GM18502 (cell line): ENCODE results near the gene C10orf71.

ENCODE experiments used
- ATAC-seq: cut with Tn5 transposase; IDR thresholded peaks from one replicate; pipeline ENCODE4 v1.9.1; 2021; ENCODE audit warnings: mild to moderate bottlenecking; ENCODE audit not compliant: unreplicated experiment, poor library complexity

Gene C10orf71

GRCh38 chr10:49273082-49273465, 25.9 kb upstream of the C10orf71 start:
- no peak for ATAC-seq

GRCh38 chr10:49273626-49274025, 25.3 kb upstream of the C10orf71 start:
- ATAC-seq = no peak

DNA sequence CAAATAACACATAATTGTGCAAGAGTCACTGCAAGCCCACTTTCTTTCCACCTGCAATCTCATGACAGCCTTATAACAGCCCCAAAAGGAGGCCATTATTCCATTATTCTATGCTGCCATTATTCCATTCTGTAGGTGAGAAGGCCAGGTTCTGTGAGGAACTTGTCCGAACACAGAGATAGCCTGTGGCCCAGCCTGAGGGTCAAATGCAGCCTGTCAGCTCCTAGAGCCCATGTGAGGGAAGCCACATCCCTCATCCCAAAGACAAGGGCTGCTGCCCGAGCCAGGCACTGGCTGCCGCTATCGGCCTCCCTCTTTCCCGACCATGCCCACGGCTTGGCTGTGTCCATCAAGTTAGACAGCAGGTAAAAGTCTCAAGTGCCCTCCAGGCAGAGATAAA, 24.1 kb upstream of the C10orf71 start:
- no peak for ATAC-seq

DNA sequence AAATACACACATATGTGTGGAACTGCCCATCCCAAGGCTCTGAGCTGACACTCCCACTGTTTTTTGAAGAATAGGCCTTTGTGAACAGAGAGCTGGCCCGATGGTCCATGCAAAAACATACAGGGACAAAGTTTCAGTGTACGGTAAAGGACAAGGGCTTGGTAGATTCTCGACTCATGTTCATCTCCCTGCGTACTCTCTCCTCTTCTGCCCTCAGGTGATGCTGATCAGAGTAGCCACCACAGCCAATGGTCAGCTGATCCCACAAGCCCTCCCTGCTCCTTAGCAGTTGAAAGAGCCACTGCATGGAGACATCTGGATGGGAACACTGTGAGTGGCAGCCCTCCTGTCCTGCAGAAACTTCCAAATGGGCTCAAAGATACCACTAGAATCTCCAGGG, 23.1 kb upstream of the C10orf71 start:
- ATAC-seq = no peak

GRCh38 chr10:49276596-49276995, 22.4 kb upstream of the C10orf71 start:
- ATAC-seq = no peak

DNA sequence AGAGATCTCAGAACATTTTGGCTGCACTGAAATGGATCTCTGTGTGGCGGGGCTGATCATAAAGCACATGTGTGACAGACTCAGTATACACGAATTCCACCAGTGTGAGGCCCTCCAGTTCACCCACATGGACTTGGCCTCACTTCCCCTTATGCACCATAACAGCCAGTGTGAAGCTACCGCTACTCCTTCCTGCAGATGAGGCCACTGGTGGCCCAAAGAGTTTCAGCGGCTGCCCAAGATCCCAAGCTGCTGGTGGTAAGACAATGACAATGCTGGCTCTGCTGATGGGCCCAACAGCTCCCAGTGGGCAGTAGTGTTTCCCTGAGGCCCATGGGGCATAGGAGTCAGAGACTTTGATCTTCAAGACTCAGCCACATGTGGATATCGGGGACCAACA, 21.0 kb upstream of the C10orf71 start:
- ATAC-seq = no peak

DNA sequence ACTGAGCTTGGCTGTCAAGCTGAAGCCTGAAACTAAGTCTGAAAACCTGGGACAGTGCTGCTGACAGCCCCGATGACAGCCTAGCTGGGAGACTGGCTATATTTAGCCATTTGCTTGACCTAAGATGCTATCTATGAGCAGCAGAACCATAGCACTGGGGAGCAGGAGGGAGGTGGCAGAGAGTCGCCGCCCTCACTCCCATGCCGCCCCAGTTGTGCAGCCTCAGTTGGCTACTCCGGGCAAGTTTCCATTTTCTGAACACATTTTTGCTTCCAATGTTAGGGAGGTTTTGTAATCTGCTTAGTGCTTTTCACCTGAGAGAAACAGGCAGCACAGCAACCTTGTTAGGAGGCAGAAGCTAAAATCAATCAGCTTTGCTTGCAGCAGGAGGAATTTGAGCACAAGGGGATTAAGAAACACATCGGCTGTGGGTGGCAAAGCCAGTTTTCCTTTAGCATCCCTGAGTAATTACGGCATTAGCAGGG, 20.4 kb upstream of the C10orf71 start:
- ATAC-seq = no peak

DNA sequence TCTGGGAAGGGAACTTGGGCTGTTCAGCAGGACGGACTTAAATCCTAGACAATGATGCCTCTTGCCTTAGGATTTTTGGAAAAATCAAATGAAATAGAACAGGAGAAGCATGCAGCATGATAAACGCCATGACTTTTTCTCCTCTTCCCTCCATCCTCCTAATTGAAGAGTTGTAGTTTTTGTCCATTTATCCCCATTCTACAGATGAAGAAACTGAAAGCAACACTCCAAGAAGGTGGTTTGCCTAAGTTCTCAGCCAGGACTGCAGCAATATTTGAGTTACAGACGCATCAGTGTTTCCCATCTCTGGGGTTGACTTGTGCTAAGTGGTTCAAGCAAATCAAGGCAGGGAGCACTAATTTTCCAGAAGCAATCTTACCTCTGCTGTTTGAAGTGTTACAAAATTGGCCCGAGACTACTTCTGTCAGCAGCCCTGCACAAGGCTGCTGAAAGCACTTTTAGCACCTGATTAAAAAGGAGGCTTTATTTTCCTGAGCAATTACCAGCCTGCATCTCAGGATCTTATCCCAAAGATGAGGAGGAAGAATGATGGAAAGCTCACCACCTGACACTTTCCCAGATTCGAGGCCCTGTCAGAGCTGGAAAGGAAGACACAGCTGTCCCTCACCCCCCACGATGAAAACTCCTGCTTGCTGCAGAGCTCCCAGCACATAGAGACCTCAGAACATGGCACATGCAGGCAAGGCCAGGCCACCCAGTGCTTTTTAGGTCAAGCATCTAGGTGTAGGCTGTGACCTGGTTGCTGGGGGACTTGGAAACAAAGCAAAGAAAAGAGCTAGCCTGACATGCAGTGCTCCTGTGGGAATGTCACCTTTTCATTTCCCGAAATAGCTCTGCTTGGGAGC, 19.7 kb upstream of the C10orf71 start:
- ATAC-seq = no peak

DNA sequence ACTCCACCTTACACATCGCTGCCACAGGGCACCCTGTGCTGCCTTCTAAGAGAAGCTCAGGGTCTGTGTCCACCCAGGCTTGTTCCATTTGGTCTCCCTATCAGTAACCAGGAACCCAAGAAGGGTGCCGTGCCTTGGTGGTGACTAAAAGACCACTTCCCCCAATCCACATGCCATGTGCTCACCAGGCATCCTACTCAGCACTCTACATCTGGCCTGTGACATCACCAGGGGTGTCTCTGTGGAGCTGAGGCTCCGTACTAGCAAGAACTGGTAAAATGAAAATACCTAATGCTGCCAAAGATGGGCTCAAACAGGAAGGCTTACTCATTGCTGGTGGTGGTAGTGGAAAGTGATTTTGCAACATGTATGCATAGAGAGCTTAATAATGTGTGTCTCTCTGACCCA, 19.0 kb upstream of the C10orf71 start:
- no peak for ATAC-seq

DNA sequence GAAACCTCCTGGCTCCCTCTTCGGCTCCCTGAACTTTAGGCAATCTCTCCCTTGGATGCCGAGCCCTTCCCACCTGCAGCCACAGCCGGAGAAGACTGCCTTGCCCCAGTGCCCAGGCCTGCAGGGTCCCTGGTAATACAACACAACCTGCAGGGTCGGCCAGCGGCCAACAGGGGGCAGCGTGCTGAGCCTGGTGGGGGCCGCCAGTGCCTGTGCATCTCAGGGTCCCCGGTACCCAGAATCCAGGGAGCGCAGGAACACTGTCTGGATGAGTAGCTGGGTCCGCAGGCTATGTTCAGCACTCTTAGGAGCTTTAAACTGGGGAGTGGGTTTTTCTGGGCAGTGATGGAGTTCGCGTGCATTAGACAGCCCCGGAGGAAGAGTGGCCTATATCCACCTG, 17.5 kb upstream of the C10orf71 start:
- no peak for ATAC-seq

DNA sequence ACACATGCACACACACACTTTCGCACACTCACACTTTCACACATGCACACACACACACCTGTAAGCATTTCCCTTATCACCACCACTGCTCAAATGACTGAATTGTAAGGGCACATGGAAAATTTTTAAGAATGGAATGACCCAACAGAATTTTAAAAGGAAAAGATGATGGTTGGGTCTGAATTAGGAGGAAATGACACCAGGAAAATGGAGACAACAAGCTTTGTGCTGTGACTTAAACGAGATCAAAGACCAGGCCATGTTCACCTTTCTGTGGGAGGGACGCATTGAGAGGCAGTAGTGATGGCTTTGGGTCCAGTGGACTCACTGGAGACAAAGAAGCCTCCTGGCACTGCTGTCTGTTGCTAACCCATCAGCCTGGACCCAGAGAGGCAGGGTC, 16.7 kb upstream of the C10orf71 start:
- ATAC-seq = no peak

DNA sequence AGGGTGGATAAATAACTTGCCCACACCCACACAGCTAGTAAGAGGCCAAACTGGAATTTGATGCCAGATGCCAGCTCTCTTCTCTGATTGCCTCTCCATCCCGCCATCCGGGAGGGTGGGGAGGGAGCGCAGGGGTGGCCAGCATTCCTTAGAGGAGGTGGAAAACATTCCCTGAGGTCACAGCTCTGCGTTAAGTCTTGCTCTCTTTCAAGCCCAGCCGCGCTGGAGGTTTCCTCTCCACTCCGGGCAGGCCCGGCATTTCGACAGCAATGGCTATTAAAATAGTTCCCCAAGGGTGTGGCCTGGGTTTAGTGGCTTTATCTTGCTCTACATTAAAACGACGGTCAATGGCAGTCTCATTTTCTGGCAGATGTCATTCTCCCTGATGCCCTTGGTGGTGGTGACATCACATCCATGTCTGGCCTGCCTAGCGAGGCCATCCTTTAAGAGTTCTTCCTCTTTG, 16.1 kb upstream of the C10orf71 start:
- no peak for ATAC-seq

DNA sequence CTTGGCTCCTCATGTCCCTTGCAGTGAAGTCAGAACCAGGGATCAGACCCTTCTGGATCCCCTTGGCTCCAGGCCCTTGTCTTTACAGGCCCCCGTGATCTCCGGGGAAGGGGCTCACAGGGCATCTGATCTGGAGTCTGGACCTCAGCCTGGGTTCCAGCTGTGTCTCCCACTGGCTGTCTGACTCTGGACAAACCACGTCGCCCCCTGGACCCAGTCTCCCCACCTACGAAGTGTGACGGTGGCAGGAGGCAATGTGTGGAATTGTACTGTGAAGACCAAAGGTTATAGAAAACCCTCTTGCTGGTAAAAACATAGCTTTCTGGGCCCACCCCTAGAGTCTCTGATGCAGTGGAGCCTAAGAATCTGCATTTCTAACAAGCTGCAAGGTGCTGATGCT, 15.5 kb upstream of the C10orf71 start:
- ATAC-seq = no peak

DNA sequence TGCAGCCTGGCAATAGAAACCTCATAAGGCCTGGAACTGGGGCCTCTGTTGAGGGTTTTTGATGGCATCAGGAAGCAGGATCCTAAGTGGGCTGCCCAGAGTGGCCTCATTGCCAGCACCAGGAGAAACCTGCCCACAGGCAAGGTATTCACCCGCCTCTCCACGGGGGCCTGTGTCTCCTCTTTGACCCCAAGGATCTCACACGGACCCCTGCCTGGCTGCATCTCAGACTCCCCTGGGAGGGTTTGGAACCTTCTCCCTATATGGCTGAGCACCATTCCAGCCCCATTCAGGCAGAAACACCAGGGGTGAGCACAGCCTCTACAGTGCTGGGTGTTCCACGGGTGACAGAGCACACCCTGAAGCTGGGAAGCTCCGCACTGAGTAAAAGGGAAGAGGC, 14.6 kb upstream of the C10orf71 start:
- ATAC-seq = no peak

- no peak for ATAC-seq
These were observed 13.7 kb upstream of the C10orf71 start for GRCh38 chr10:49285232-49285631.

- no peak for ATAC-seq
These were observed 12.3 kb upstream of the C10orf71 start for GRCh38 chr10:49286686-49287085.

- ATAC-seq = no peak
These were observed 11.2 kb upstream of the C10orf71 start for GRCh38 chr10:49287689-49288340.

- ATAC-seq = no peak
These were observed 10.5 kb upstream of the C10orf71 start for GRCh38 chr10:49288341-49289065.

DNA sequence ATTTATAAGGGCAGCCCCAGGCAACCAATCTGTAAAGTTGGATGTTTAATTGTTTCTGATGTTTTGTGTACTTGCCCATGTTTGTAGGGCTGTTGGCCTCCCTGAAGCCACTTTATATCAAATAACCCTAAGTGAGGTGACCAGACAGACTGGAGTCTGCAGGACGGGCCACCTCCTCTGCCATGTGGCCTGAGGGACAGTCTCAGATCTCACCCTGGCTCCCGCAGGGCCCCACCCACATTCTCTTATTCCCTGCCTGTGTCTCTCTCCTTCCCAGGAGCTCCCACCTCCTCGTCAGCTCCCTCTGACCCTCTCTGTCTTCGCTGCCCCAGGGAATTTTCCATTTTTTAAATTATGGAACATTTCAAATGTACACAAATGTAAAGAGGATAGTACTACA, 9.5 kb upstream of the C10orf71 start:
- no peak for ATAC-seq

GRCh38 chr10:49290131-49290530, 8.8 kb upstream of the C10orf71 start:
- ATAC-seq = no peak

DNA sequence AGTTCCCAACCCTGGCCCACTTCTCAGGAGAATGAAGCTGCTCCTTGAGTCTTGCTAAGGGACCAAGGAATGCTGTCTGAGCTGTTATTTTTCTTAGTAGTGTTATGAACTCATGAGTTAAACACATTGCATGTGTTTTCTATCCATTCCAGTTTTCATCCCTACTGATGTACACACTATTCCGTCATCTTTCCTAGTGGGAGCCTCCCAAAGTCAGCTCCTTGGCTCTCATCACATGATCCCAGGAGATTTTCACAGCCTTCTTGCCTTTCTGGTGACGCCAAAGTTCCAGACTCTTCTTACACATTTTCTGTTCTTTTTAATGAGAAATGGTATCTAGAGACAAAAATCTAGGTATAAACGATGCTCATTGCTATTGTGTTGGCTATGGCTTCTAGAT, 8.4 kb upstream of the C10orf71 start:
- ATAC-seq = no peak
